HEK293 (cell line): ENCODE results near the gene MCTP1.

Source experiments
- ZNF416 ChIP-seq: fragments of 450-650 bp; formaldehyde crosslinking; IDR thresholded peaks from 2 replicates; pipeline ENCODE4 v1.5.1; 2016; ENCODE audit warnings: missing biosample characterization, missing genetic modification characterization
- ZNF529 ChIP-seq: fragments of 450-650 bp; formaldehyde crosslinking; IDR thresholded peaks from 2 replicates; pipeline ENCODE4 v1.5.1; 2017; ENCODE audit warnings: missing genetic modification characterization, missing biosample characterization; ENCODE audit not compliant: insufficient replicate concordance
- ZNF777 ChIP-seq: fragments of 450-650 bp; formaldehyde crosslinking; IDR thresholded peaks from 2 replicates; pipeline ENCODE4 v1.5.1; 2017; ENCODE audit warnings: missing biosample characterization, missing genetic modification characterization, borderline replicate concordance
- TF ChIP-seq, protein P1 (sequence below): fragments of 450-650 bp; formaldehyde crosslinking; IDR thresholded peaks from 2 replicates; pipeline ENCODE4 v1.5.1; 2016; ENCODE audit warnings: missing biosample characterization, missing genetic modification characterization

- TF ChIP-seq, protein P1, sequence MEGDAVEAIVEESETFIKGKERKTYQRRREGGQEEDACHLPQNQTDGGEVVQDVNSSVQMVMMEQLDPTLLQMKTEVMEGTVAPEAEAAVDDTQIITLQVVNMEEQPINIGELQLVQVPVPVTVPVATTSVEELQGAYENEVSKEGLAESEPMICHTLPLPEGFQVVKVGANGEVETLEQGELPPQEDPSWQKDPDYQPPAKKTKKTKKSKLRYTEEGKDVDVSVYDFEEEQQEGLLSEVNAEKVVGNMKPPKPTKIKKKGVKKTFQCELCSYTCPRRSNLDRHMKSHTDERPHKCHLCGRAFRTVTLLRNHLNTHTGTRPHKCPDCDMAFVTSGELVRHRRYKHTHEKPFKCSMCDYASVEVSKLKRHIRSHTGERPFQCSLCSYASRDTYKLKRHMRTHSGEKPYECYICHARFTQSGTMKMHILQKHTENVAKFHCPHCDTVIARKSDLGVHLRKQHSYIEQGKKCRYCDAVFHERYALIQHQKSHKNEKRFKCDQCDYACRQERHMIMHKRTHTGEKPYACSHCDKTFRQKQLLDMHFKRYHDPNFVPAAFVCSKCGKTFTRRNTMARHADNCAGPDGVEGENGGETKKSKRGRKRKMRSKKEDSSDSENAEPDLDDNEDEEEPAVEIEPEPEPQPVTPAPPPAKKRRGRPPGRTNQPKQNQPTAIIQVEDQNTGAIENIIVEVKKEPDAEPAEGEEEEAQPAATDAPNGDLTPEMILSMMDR (tag by site-specific recombination): 0 out of 2 replicates have a peak, but pooled peaks have one; percentile 12
- TF ChIP-seq ZNF529: no peak
- no peak for TF ChIP-seq ZNF416
- TF ChIP-seq ZNF777: no peak
Measured at GRCh38 chr5:94908889-94909480, 375.9 kb downstream of the MCTP1 start.
